Activated naive CD4-positive, alpha-beta T cell treated with anti-CD3 and anti-CD28 coated beads for 36 hours (primary cell): Measurements from ENCODE around the gene RAD51B. TPM values are rescaled to one million over a fixed set of nuclear protein-coding genes. Genes with fewer than 3 reads are reported as not detected.

Source experiments
- CTCF ChIA-PET: fragments of 350-600 bp; sonication (Branson Sonifier 250); formaldehyde crosslinking; loops from one replicate; lab custom pipeline; 2021; ENCODE audit warnings: antibody characterized with exemption; lab: Charles Lee
- DNase-seq: peaks from one replicate; pipeline ENCODE4 v3.0.0-alpha.2; 2020
- H3K27ac Mint-ChIP-seq: one replicate; pipeline ENCODE4 v1.8.0; 2021; ENCODE audit warnings: mild to moderate bottlenecking, mixed read lengths
- H3K27me3 Mint-ChIP-seq: one replicate; pipeline ENCODE4 v1.8.0; 2021; ENCODE audit warnings: low read depth, mixed read lengths
- H3K36me3 Mint-ChIP-seq: one replicate; pipeline ENCODE4 v1.8.0; 2021; ENCODE audit warnings: low read depth, mixed read lengths
- H3K4me1 Mint-ChIP-seq: one replicate; pipeline ENCODE4 v1.8.0; 2021; ENCODE audit warnings: low read depth, mixed read lengths
- H3K4me3 Mint-ChIP-seq: one replicate; pipeline ENCODE4 v1.8.0; 2021; ENCODE audit warnings: mild to moderate bottlenecking, moderate library complexity, mixed read lengths
- H3K9me3 Mint-ChIP-seq: one replicate; pipeline ENCODE4 v1.8.0; 2021; ENCODE audit warnings: mixed read lengths
- intact Hi-C: fragments of 100-400 bp; cut with micrococcal nuclease; formaldehyde crosslinking; loops from one replicate; pipeline ENCODE4 v1.15.1; 2023
- total RNA-seq, 2 experiments: library from RNA; stranded (reverse); gene quantifications; one replicate each; pipeline ENCODE4 v1.2.3, GENCODE V29; 2021

Gene RAD51B
- total RNA-seq, 2 experiments from 2014 or later: 44.8 to 47.6 TPM

GRCh38 chr14:68748260-68748659 is 928.7 kb downstream of the RAD51B start:
- intact Hi-C loops: no loop called here
- H3K27me3 Mint-ChIP-seq: no peaks in the 10 kb centered on the region
- no peak for DNase-seq
- no peaks in the 10 kb centered on the region for H3K36me3 Mint-ChIP-seq
- CTCF ChIA-PET: interaction anchor here (1.6 kb wide), 1 partner anchor 9 kb away, joined by 4 read pairs; no protein-coding TSS in a partner anchor
- no peaks in the 10 kb centered on the region for H3K4me1 Mint-ChIP-seq
- no peak overlapping the region for H3K27ac Mint-ChIP-seq
- H3K4me3 Mint-ChIP-seq: no peak overlapping the region
- no peaks in the 10 kb centered on the region for H3K9me3 Mint-ChIP-seq

GRCh38 chr14:68748691-68749090 is 929.1 kb downstream of the RAD51B start:
- H3K27me3 Mint-ChIP-seq: no peaks in the 10 kb centered on the region
- no peak overlapping the region for H3K27ac Mint-ChIP-seq
- H3K4me3 Mint-ChIP-seq: no peak overlapping the region
- H3K4me1 Mint-ChIP-seq: no peaks in the 10 kb centered on the region
- CTCF ChIA-PET: interaction anchor here (1.6 kb wide), 1 partner anchor 9 kb away, joined by 4 read pairs; no protein-coding TSS in a partner anchor
- DNase-seq: no peak
- no peaks in the 10 kb centered on the region for H3K36me3 Mint-ChIP-seq
- no peaks in the 10 kb centered on the region for H3K9me3 Mint-ChIP-seq
- intact Hi-C loops: no loop called here

GRCh38 chr14:68749487-68750475 is 930.2 kb downstream of the RAD51B start:
- no peaks in the 10 kb centered on the region for H3K27me3 Mint-ChIP-seq
- intact Hi-C loops: no loop called here
- H3K27ac Mint-ChIP-seq: no peak overlapping the region
- no peaks in the 10 kb centered on the region for H3K9me3 Mint-ChIP-seq
- H3K36me3 Mint-ChIP-seq: no peaks in the 10 kb centered on the region
- DNase-seq: no peak
- no peak overlapping the region for H3K4me3 Mint-ChIP-seq
- no peaks in the 10 kb centered on the region for H3K4me1 Mint-ChIP-seq
- CTCF ChIA-PET: interaction anchor here (0.5 to 0.8 kb wide), 2 partner anchors 9 to 273 kb away, joined by 3 read pairs; no protein-coding TSS in a partner anchor

GRCh38 chr14:68752271-68753006 is 932.9 kb downstream of the RAD51B start:
- CTCF ChIA-PET: interaction anchor here (0.7 kb wide), 1 partner anchor 60 kb away, joined by 3 read pairs; no protein-coding TSS in a partner anchor
- Mint-ChIP-seq H3K27ac (no peak overlapping the region), H3K9me3 (no peaks in the 10 kb centered on the region), H3K4me3 (no peak overlapping the region), H3K36me3 (no peaks in the 10 kb centered on the region), H3K4me1 (peaks cover under 1% of the 10 kb centered on the region), H3K27me3 (no peaks in the 10 kb centered on the region)
- intact Hi-C loops: no loop called here
- no peak for DNase-seq

- H3K27ac Mint-ChIP-seq: no peak overlapping the region
- peaks cover 7% of the 10 kb centered on the region for H3K4me1 Mint-ChIP-seq
- no peak overlapping the region for H3K4me3 Mint-ChIP-seq
- CTCF ChIA-PET: interaction anchor here (0.7 kb wide), 1 partner anchor 15 kb away, joined by 3 read pairs; no protein-coding TSS in a partner anchor
- no peaks in the 10 kb centered on the region for H3K27me3 Mint-ChIP-seq
- no peaks in the 10 kb centered on the region for H3K9me3 Mint-ChIP-seq
- intact Hi-C loops: no loop called here
- H3K36me3 Mint-ChIP-seq: no peaks in the 10 kb centered on the region
- DNase-seq: no peak
These were observed 934.1 kb downstream of the RAD51B start for GRCh38 chr14:68753690-68754089.

- DNase-seq: no peak
- Mint-ChIP-seq H3K27me3 (no peaks in the 10 kb centered on the region), H3K9me3 (no peaks in the 10 kb centered on the region), H3K27ac (no peak overlapping the region), H3K36me3 (no peaks in the 10 kb centered on the region), H3K4me1 (peaks cover 11% of the 10 kb centered on the region), H3K4me3 (no peak overlapping the region)
- intact Hi-C loops: no loop called here
- CTCF ChIA-PET: interaction anchor here (0.7 kb wide), 1 partner anchor 894 kb away, joined by 3 read pairs; no protein-coding TSS in a partner anchor
These were observed 935.4 kb downstream of the RAD51B start for GRCh38 chr14:68755016-68755353.

- CTCF ChIA-PET: interaction anchor here (0.6 kb wide), 1 partner anchor 85 kb away, joined by 3 read pairs; no protein-coding TSS in a partner anchor
- Mint-ChIP-seq H3K36me3 (no peaks in the 10 kb centered on the region), H3K4me1 (peaks cover 11% of the 10 kb centered on the region), H3K27ac (no peak overlapping the region), H3K4me3 (no peak overlapping the region), H3K27me3 (no peaks in the 10 kb centered on the region), H3K9me3 (no peaks in the 10 kb centered on the region)
- intact Hi-C loops: no loop called here
- DNase-seq: no peak
These were observed 936.5 kb downstream of the RAD51B start for GRCh38 chr14:68756000-68756481.

- Mint-ChIP-seq H3K36me3 (no peaks in the 10 kb centered on the region), H3K4me3 (no peak overlapping the region), H3K4me1 (peaks cover 11% of the 10 kb centered on the region), H3K9me3 (no peaks in the 10 kb centered on the region), H3K27me3 (no peaks in the 10 kb centered on the region), H3K27ac (no peak overlapping the region)
- intact Hi-C loops: no loop called here
- CTCF ChIA-PET: interaction anchor here (0.6 to 1.7 kb wide), 4 partner anchors 8 to 86 kb away, joined by 3 to 4 read pairs (median 4); no protein-coding TSS in a partner anchor
- no peak for DNase-seq
These were observed 937.2 kb downstream of the RAD51B start for GRCh38 chr14:68756734-68757133.

- Mint-ChIP-seq H3K4me1 (peaks cover 11% of the 10 kb centered on the region), H3K36me3 (no peaks in the 10 kb centered on the region), H3K9me3 (no peaks in the 10 kb centered on the region), H3K4me3 (no peak overlapping the region), H3K27me3 (no peaks in the 10 kb centered on the region), H3K27ac (no peak overlapping the region)
- intact Hi-C loops: no loop called here
- CTCF ChIA-PET: interaction anchor here (0.6 to 1.7 kb wide), 5 partner anchors 9 to 72 kb away, joined by 3 to 4 read pairs (median 3); no protein-coding TSS in a partner anchor
- DNase-seq: no peak
These were observed 938.1 kb downstream of the RAD51B start for GRCh38 chr14:68757618-68758081.

GRCh38 chr14:68758301-68758700 is 938.7 kb downstream of the RAD51B start:
- H3K4me1 Mint-ChIP-seq: peaks cover 11% of the 10 kb centered on the region
- H3K27ac Mint-ChIP-seq: no peak overlapping the region
- no peaks in the 10 kb centered on the region for H3K9me3 Mint-ChIP-seq
- no peak for DNase-seq
- no peaks in the 10 kb centered on the region for H3K27me3 Mint-ChIP-seq
- intact Hi-C loops: no loop called here
- H3K36me3 Mint-ChIP-seq: no peaks in the 10 kb centered on the region
- CTCF ChIA-PET: interaction anchor here (1.0 to 1.7 kb wide), 2 partner anchors 8 to 10 kb away, joined by 3 to 4 read pairs; no protein-coding TSS in a partner anchor
- H3K4me3 Mint-ChIP-seq: no peak overlapping the region

- Mint-ChIP-seq H3K27me3 (no peaks in the 10 kb centered on the region), H3K27ac (peak overlapping the region; percentile 34), H3K36me3 (no peaks in the 10 kb centered on the region), H3K4me3 (no peak overlapping the region), H3K4me1 (peaks cover 11% of the 10 kb centered on the region), H3K9me3 (no peaks in the 10 kb centered on the region)
- DNase-seq: no peak
- intact Hi-C loops: no loop called here
- CTCF ChIA-PET: interaction anchor here (1.0 kb wide), 1 partner anchor 9 kb away, joined by 3 read pairs; no protein-coding TSS in a partner anchor
These were observed 939.5 kb downstream of the RAD51B start for GRCh38 chr14:68759017-68759560.
